Lung (tissue), 12 donors: ENCODE data around the gene RASGRF2. TPM values are rescaled to one million over a fixed set of nuclear protein-coding genes. Genes with fewer than 3 reads are reported as not detected.

Source experiments
- ATAC-seq: fragments of 200-7000 bp; cut with Tn5 transposase; one replicate; pipeline ENCODE4 v1.9.1; 2020; ENCODE audit warnings: moderate number of reproducible peaks; ENCODE audit not compliant: insufficient read depth, low FRiP score
- DNase-seq, 3 donors: peaks; one replicate each; pipeline ENCODE4 v3.0.0-alpha.2; 2013 to 2017
- H3K27ac ChIP-seq, 2 donors: one replicate each; pipeline ENCODE4 v1.5.1; 2013; ENCODE audit warnings: mild to moderate bottlenecking in 2 of 2, moderate library complexity in 2 of 2, control low read depth in 1 of 2, inconsistent platforms in 1 of 2, low read depth in 1 of 2, low read length in 1 of 2
- H3K27me3 ChIP-seq, 3 donors: one replicate each; pipeline ENCODE4 v1.5.1; 2013; ENCODE audit warnings: low read length in 2 of 3; ENCODE audit not compliant: control insufficient read depth in 3 of 3, insufficient read depth in 3 of 3
- H3K36me3 ChIP-seq, 4 donors: one replicate each; pipeline ENCODE4 v1.5.1; 2013; ENCODE audit warnings: low read length in 4 of 4, mild to moderate bottlenecking in 1 of 4, moderate library complexity in 1 of 4; ENCODE audit not compliant: control insufficient read depth in 4 of 4, insufficient read depth in 4 of 4
- H3K4me1 ChIP-seq, 5 donors: one replicate each; pipeline ENCODE4 v1.5.1; 2013; ENCODE audit warnings: low read length in 5 of 5, mild to moderate bottlenecking in 2 of 5, moderate library complexity in 1 of 5; ENCODE audit not compliant: control insufficient read depth in 5 of 5, insufficient read depth in 5 of 5
- H3K4me3 ChIP-seq: one replicate; pipeline ENCODE4 v1.5.1; 2013; ENCODE audit warnings: mild to moderate bottlenecking, control low read depth, moderate library complexity
- H3K9ac ChIP-seq, 2 donors: one replicate each; pipeline ENCODE4 v1.5.1; 2013; ENCODE audit warnings: low read length in 2 of 2, control low read depth in 1 of 2; ENCODE audit not compliant: insufficient read depth in 1 of 2
- H3K9me3 ChIP-seq, 4 donors: one replicate each; pipeline ENCODE4 v1.5.1; 2013; ENCODE audit warnings: low read length in 3 of 4, mild to moderate bottlenecking in 1 of 4, moderate library complexity in 1 of 4; ENCODE audit not compliant: control insufficient read depth in 4 of 4, insufficient read depth in 3 of 4
- CTCF ChIP-seq: IDR thresholded peaks from 2 replicates; pipeline ENCODE4 v1.5.1; 2012; ENCODE audit warnings: mild to moderate bottlenecking; ENCODE audit errors: control extremely low read depth, extremely low read depth
- WGBS, 2 donors: extraction: QIAGEN DNeasy Blood & Tissue Kit; methylation state at CpG; one replicate each; pipeline ENCODE4 v1.1.7; 2013; 5-methylcytosine and 5-hydroxymethylcytosine counted together
- polyA plus RNA-seq, 2 donors: library from polyadenylated mRNA; stranded (reverse); fragments of 200-250 nt; gene quantifications; one replicate each; pipeline ENCODE4 v1.2.1, GENCODE V29; 2013
- total RNA-seq, 2 donors: library from RNA; depleted of rRNA in 1 of 2; stranded (reverse); fragments of >200 nt in 1 of 2; gene quantifications; one replicate each; pipeline ENCODE4 v1.2.1, GENCODE V29; 2014 to 2021
- donor health status: control.
- donor health status: control.
- donor health status: Bipolar disorder and iron deficiency.
- donor health status: healthy.
- donor health status: DM: yes; HTN: yes; CAD: no.

The RASGRF2 gene
- total and polyA plus RNA-seq, 4 donors, result 1.0 to 12.0 (median 2.7) TPM

- Histone ChIP-seq H3K9ac (no peak overlapping the region), H3K27me3 (no peaks in the 10 kb centered on the region), H3K4me1 (no peaks in the 10 kb centered on the region), H3K27ac (no peak overlapping the region), H3K36me3 (no peaks in the 10 kb centered on the region), H3K9me3 (peaks cover 0 to 3% (median 0%) of the 10 kb centered on the region in 4 donors), H3K4me3 (no peak overlapping the region)
- DNase-seq (no peak), ATAC-seq (no peak)
- no peak for TF ChIP-seq CTCF
- 85 to 93% methylated on average over 5 of the region's 5 CpGs for WGBS, 2 donors
Measured at GRCh38 chr5:81161012-81161601, 200.9 kb downstream of the RASGRF2 start.

- WGBS, 2 donors, result 75 to 90% methylated on average over 9 of the region's 9 CpGs
- Histone ChIP-seq H3K27me3 (no peaks in the 10 kb centered on the region), H3K4me1 (no peaks in the 10 kb centered on the region), H3K9me3 (no peaks in the 10 kb centered on the region), H3K4me3 (no peak overlapping the region), H3K27ac (no peak overlapping the region), H3K36me3 (no peaks in the 10 kb centered on the region), H3K9ac (no peak overlapping the region)
- ATAC-seq (no peak), DNase-seq (no peak)
- no peak for TF ChIP-seq CTCF
Measured at GRCh38 chr5:81162501-81162900, 202.3 kb downstream of the RASGRF2 start.

- DNase-seq (no peak), ATAC-seq (no peak)
- no peak overlapping the region for H3K9ac ChIP-seq
- WGBS, 2 donors, result 85 to 89% methylated on average over 3 of the region's 3 CpGs
- TF ChIP-seq CTCF, result no peak
- no peaks in the 10 kb centered on the region for H3K36me3 ChIP-seq
- H3K4me3 ChIP-seq, result no peak overlapping the region
- H3K4me1 ChIP-seq, result no peaks in the 10 kb centered on the region
- no peaks in the 10 kb centered on the region for H3K9me3 ChIP-seq
- no peak overlapping the region for H3K27ac ChIP-seq
- H3K27me3 ChIP-seq, result no peaks in the 10 kb centered on the region
Measured at GRCh38 chr5:81163651-81164050, 203.5 kb downstream of the RASGRF2 start.

- ATAC-seq (no peak), DNase-seq (no peak)
- Histone ChIP-seq H3K36me3 (no peaks in the 10 kb centered on the region), H3K27ac (no peak overlapping the region), H3K4me3 (no peak overlapping the region), H3K9ac (no peak overlapping the region), H3K9me3 (no peaks in the 10 kb centered on the region), H3K27me3 (no peaks in the 10 kb centered on the region), H3K4me1 (no peaks in the 10 kb centered on the region)
- 81 to 86% methylated on average over 2 of the region's 2 CpGs for WGBS, 2 donors
- no peak for TF ChIP-seq CTCF
Measured at GRCh38 chr5:81164476-81164875, 204.3 kb downstream of the RASGRF2 start.
